SK-N-SH (cell line): ENCODE measurements around the gene STH. TPM values are rescaled to one million over a fixed set of nuclear protein-coding genes. Genes with fewer than 3 reads are reported as not detected.

Experiments used
- CTCF ChIA-PET: fragments of 300-600, 350-600 bp; formaldehyde crosslinking; extraction: SDS; loops from one replicate; lab custom pipeline; 2021; lab: Yijun Ruan, JAX
- POLR2A ChIA-PET: fragments of 350-600 bp; sonication (Branson Sonifier 250); formaldehyde crosslinking; extraction: SDS; loops from one replicate; lab custom pipeline; 2020; ENCODE audit warnings: antibody characterized with exemption, inconsistent platforms; lab: Yijun Ruan, JAX
- DNase-seq: peaks from one replicate; pipeline ENCODE4 v3.0.0; 2012
- H2AFZ ChIP-seq: fragments of 200-600 bp; sonication (generic); 2 replicates; pipeline ENCODE4 v1.8.1; 2016; ENCODE audit warnings: antibody characterized with exemption, mild to moderate bottlenecking, low read depth
- H3F3A ChIP-seq: fragments of 200-600 bp; sonication (generic); replicated peaks from 2 replicates; pipeline ENCODE3; 2016; ENCODE audit warnings: antibody characterized with exemption, mild to moderate bottlenecking; ENCODE audit not compliant: insufficient read depth
- H3K27ac ChIP-seq, 2 experiments: fragments of 200-500 bp in 1 of 2; fragments of 200-600 bp in 1 of 2; sonication (Bioruptor generic) in 1 of 2; sonication (generic), shearing (Covaris generic) in 1 of 2; 2 replicates each; pipeline versions ENCODE4 v1.5.1 to v1.6.1; 2014 to 2016; ENCODE audit warnings: low read depth in 2 of 2, inconsistent platforms in 1 of 2, low read length in 1 of 2, mild to moderate bottlenecking in 1 of 2, mixed read lengths in 1 of 2
- H3K27me3 ChIP-seq: fragments of 200-600 bp; sonication (generic), shearing (Covaris generic); 2 replicates; pipeline ENCODE4 v1.6.1; 2016; ENCODE audit warnings: mixed run types; ENCODE audit not compliant: insufficient read depth
- H3K36me3 ChIP-seq, 2 experiments: fragments of 200-500 bp in 1 of 2; fragments of 200-600 bp in 1 of 2; sonication (Bioruptor generic) in 1 of 2; sonication (generic) in 1 of 2; replicated peaks in 1 of 2; 2 replicates each; pipeline versions ENCODE3 to v1.5.1; 2014 to 2016; ENCODE audit warnings: low read length in 1 of 2, mild to moderate bottlenecking in 1 of 2; ENCODE audit not compliant: insufficient read depth in 2 of 2, control insufficient read depth in 1 of 2
- H3K4me1 ChIP-seq, 2 experiments: fragments of 200-500 bp in 1 of 2; fragments of 200-600 bp in 1 of 2; sonication (Bioruptor generic) in 1 of 2; sonication (generic), shearing (Covaris generic) in 1 of 2; 2 replicates each; pipeline versions ENCODE4 v1.5.1 to v1.6.1; 2014 to 2016; ENCODE audit warnings: low read depth in 1 of 2, low read length in 1 of 2, mixed run types in 1 of 2; ENCODE audit not compliant: insufficient read depth in 2 of 2, control insufficient read depth in 1 of 2
- H3K4me2 ChIP-seq: fragments of 200-600 bp; sonication (generic), shearing (Covaris generic); 2 replicates; pipeline ENCODE4 v1.6.1; 2017; ENCODE audit warnings: mixed run types
- H3K4me3 ChIP-seq, 2 experiments: fragments of 200-500 bp in 1 of 2; fragments of 200-600 bp in 1 of 2; sonication (Bioruptor generic) in 1 of 2; sonication (generic), shearing (Covaris generic) in 1 of 2; 2 replicates each; pipeline versions ENCODE4 v1.5.1 to v1.8.1; 2014 to 2016; ENCODE audit warnings: low read depth in 2 of 2, inconsistent platforms in 1 of 2, low read length in 1 of 2, mild to moderate bottlenecking in 1 of 2, mixed read lengths in 1 of 2, moderate library complexity in 1 of 2
- H3K79me2 ChIP-seq: fragments of 200-600 bp; sonication (generic); 2 replicates; pipeline ENCODE4 v1.8.1; 2017; ENCODE audit warnings: mild to moderate bottlenecking; ENCODE audit not compliant: insufficient read depth
- H3K9ac ChIP-seq: fragments of 200-600 bp; sonication (generic); 2 replicates; pipeline ENCODE4 v1.6.1; 2017; ENCODE audit warnings: mixed run types
- H3K9me2 ChIP-seq: fragments of 200-600 bp; sonication (generic); 2 replicates; pipeline ENCODE4 v1.6.1; 2017; ENCODE audit warnings: mixed run types
- H3K9me3 ChIP-seq: fragments of 200-600 bp; sonication (generic); 2 replicates; pipeline ENCODE4 v1.6.1; 2017; ENCODE audit warnings: mixed run types, mild to moderate bottlenecking, moderate library complexity
- H4K20me1 ChIP-seq: fragments of 200-600 bp; sonication (generic); 2 replicates; pipeline ENCODE4 v1.6.1; 2017; ENCODE audit warnings: mild to moderate bottlenecking, mixed run types; ENCODE audit not compliant: insufficient read depth
- FOSL2 ChIP-seq: IDR thresholded peaks from 2 replicates; pipeline ENCODE4 v1.4.0; 2012; ENCODE audit warnings: low read depth, mild to moderate bottlenecking, moderate library complexity, borderline replicate concordance
- GABPA ChIP-seq: IDR thresholded peaks from 2 replicates; pipeline ENCODE4 v1.4.0; 2012; ENCODE audit warnings: low read depth, mild to moderate bottlenecking
- GATA2 ChIP-seq: sonication (generic); formaldehyde crosslinking; IDR thresholded peaks from 2 replicates; pipeline ENCODE4 v1.5.0; 2020; ENCODE audit warnings: mild to moderate bottlenecking, missing genetic modification reagents
- MEF2A ChIP-seq: IDR thresholded peaks from 2 replicates; pipeline ENCODE4 v1.4.0; 2012; ENCODE audit warnings: low read depth, borderline replicate concordance
- MXI1 ChIP-seq: IDR thresholded peaks from 2 replicates; pipeline ENCODE4 v1.6.1; 2012; ENCODE audit warnings: mild to moderate bottlenecking, low read depth, low read length, improper control_type of control experiment
- NFIC ChIP-seq: IDR thresholded peaks from 2 replicates; pipeline ENCODE4 v1.4.0; 2012; ENCODE audit warnings: borderline replicate concordance
- POLR2AphosphoS5 ChIP-seq: IDR thresholded peaks from 2 replicates; pipeline ENCODE4 v1.6.1; 2012; ENCODE audit warnings: low read depth, low read length
- RFX5 ChIP-seq: IDR thresholded peaks from 2 replicates; pipeline ENCODE4 v1.6.1; 2012; ENCODE audit warnings: mild to moderate bottlenecking, improper control_type of control experiment, low read length
- RXRA ChIP-seq: IDR thresholded peaks from 2 replicates; pipeline ENCODE4 v1.4.0; 2012; ENCODE audit warnings: low read depth, mild to moderate bottlenecking, borderline replicate concordance
- SMC3 ChIP-seq: IDR thresholded peaks from 2 replicates; pipeline ENCODE4 v1.6.1; 2012; ENCODE audit warnings: low read depth, low read length, improper control_type of control experiment
- TEAD4 ChIP-seq: IDR thresholded peaks from 2 replicates; pipeline ENCODE4 v1.4.0; 2012; ENCODE audit warnings: mild to moderate bottlenecking, borderline replicate concordance; ENCODE audit not compliant: insufficient read depth
- YY1 ChIP-seq: IDR thresholded peaks from 2 replicates; pipeline ENCODE4 v1.4.0; 2012; ENCODE audit warnings: low read depth, mild to moderate bottlenecking
- WGBS: methylation state at CpG from one replicate; pipeline ENCODE4 v1.1.6; 2017; ENCODE audit warnings: low lambda C conversion rate; 5-methylcytosine and 5-hydroxymethylcytosine counted together
- polyA plus RNA-seq, 3 experiments: library from polyadenylated mRNA; depleted of rRNA; stranded (reverse); fragments of >200 nt; gene quantifications; 2 replicates each; pipeline ENCODE4 v1.2.3, GENCODE V29; 2012
- TF ChIP-seq, protein P1 (sequence below): IDR thresholded peaks from 2 replicates; pipeline ENCODE4; 2012
- TF ChIP-seq, protein P2 (sequence below): IDR thresholded peaks from 2 replicates; pipeline ENCODE4 v1.4.0; 2012; ENCODE audit warnings: low read depth, borderline replicate concordance
- TF ChIP-seq, protein P3 (sequence below): fragments of 150-350 bp; IDR thresholded peaks from 2 replicates; pipeline ENCODE4 v1.6.1; 2017; ENCODE audit warnings: antibody characterized with exemption, low read length, low read depth, borderline replicate concordance

Gene STH
- polyA plus RNA-seq, 1 of the 3 experiments (the other 2 are of a cell fraction): not detected

DNA sequence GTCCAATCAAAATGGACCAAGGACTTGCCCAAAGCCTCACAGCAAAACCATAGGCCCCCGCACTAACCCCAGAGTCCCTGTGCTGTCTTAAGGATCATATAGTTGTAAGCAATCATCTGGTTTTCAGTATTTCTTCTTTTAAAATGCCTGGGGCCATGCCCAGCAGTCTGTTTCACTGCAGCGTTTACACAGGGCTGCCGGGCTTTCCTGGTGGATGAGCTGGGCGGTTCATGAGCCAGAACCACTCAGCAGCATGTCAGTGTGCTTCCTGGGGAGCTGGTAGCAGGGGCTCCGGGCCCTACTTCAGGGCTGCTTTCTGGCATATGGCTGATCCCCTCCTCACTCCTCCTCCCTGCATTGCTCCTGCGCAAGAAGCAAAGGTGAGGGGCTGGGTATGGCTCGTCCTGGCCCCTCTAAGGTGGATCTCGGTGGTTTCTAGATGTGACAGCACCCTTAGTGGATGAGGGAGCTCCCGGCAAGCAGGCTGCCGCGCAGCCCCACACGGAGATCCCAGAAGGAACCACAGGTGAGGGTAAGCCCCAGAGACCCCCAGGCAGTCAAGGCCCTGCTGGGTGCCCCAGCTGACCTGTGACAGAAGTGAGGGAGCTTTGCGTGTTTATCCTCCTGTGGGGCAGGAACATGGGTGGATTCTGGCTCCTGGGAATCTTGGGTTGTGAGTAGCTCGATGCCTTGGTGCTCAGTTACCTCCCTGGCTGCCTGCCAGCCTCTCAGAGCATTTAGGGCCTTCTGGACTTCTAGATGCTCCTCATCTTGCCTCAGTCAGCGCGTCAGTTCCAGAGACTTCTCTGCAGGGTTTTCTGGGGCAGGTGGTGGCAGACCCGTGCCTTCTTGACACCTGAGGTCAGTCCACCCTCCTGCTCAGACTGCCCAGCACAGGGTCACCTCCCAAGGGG lies 24.8 kb upstream of the STH start (continued):
- TF ChIP-seq GABPA (no peak), POLR2AphosphoS5 (no peak), GATA2 (CRISPR knock-in tag) (no peak)

DNA sequence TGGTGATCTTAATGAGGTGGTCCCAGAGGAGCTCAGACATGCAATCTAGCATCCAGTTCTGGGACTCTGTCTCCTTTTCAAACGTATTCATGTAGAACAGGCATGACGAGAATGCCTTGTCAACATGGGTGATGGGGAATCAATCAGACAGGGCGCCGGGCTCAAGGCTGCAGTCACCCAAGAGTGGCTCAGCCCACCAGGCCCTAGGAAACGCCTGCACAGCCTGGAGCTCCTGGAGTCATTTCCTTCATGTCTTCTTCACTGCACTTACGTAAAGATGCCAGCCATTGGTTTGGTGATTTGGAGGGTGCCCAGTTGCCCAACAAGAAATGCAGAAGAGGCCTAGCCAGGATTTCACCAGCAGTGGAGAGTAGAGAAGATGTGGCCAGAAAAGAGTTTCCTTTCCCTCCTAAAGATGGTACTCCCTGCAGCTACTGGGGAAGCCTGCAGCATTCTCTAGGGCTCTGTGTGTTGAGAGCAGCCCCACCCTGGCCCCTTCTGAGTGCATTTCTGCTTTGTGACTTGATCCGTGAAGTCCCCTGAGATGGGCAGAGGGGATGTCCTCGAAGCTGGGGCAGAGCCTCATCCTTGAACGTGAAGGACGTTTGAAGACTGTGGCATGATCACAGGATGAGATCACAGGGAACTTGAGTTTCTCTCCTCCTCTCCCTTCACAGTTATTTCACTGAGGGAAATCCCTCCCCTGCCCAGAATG lies 24.0 kb upstream of the STH start:
- Histone ChIP-seq H3K27me3 (no peaks in the 10 kb centered on the region), H3K27ac (no peak overlapping the region), H2AFZ (no peak overlapping the region), H3K9me3 (no peaks in the 10 kb centered on the region), H3K4me1 (no peaks in the 10 kb centered on the region; a peak in 1 of 4 replicates), H4K20me1 (no peaks in the 10 kb centered on the region)
- 56% methylated on average over 10 of the region's 10 CpGs for WGBS
- TF ChIP-seq POLR2AphosphoS5: no peak
- TF ChIP-seq MEF2A: no peak
- no peak for TF ChIP-seq YY1
- TF ChIP-seq NFIC: no peak
- TF ChIP-seq, protein P1, sequence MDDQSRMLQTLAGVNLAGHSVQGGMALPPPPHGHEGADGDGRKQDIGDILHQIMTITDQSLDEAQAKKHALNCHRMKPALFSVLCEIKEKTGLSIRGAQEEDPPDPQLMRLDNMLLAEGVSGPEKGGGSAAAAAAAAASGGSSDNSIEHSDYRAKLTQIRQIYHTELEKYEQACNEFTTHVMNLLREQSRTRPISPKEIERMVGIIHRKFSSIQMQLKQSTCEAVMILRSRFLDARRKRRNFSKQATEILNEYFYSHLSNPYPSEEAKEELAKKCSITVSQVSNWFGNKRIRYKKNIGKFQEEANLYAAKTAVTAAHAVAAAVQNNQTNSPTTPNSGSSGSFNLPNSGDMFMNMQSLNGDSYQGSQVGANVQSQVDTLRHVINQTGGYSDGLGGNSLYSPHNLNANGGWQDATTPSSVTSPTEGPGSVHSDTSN: no peak
- TF ChIP-seq, protein P2, sequence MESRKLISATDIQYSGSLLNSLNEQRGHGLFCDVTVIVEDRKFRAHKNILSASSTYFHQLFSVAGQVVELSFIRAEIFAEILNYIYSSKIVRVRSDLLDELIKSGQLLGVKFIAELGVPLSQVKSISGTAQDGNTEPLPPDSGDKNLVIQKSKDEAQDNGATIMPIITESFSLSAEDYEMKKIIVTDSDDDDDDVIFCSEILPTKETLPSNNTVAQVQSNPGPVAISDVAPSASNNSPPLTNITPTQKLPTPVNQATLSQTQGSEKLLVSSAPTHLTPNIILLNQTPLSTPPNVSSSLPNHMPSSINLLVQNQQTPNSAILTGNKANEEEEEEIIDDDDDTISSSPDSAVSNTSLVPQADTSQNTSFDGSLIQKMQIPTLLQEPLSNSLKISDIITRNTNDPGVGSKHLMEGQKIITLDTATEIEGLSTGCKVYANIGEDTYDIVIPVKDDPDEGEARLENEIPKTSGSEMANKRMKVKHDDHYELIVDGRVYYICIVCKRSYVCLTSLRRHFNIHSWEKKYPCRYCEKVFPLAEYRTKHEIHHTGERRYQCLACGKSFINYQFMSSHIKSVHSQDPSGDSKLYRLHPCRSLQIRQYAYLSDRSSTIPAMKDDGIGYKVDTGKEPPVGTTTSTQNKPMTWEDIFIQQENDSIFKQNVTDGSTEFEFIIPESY: no peak
- no peak for TF ChIP-seq FOSL2
- TF ChIP-seq, protein P3, sequence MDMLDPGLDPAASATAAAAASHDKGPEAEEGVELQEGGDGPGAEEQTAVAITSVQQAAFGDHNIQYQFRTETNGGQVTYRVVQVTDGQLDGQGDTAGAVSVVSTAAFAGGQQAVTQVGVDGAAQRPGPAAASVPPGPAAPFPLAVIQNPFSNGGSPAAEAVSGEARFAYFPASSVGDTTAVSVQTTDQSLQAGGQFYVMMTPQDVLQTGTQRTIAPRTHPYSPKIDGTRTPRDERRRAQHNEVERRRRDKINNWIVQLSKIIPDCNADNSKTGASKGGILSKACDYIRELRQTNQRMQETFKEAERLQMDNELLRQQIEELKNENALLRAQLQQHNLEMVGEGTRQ: no peak
- TF ChIP-seq TEAD4: no peak
- TF ChIP-seq RFX5: no peak
- TF ChIP-seq RXRA: no peak
- no peak for TF ChIP-seq SMC3
- TF ChIP-seq MXI1: no peak
- TF ChIP-seq, all 33 proteins: peak for 0
- H3K36me3 ChIP-seq: no peaks in the 10 kb centered on the region
- no peaks in the 10 kb centered on the region for H3K79me2 ChIP-seq
- ChIA-PET POLR2A (no interaction called here), CTCF (interaction anchor here (2.3 kb wide), 1 partner anchor 27 kb away, joined by 13 read pairs; no protein-coding TSS in a partner anchor)
- H3K9me2 ChIP-seq: no peaks in the 10 kb centered on the region
- H3F3A ChIP-seq: no peaks in the 10 kb centered on the region
- DNase-seq: no peak
- H3K4me2 ChIP-seq: no peak overlapping the region
- H3K4me3 ChIP-seq: no peak overlapping the region
- no peak overlapping the region for H3K9ac ChIP-seq
